HG03575 (cell line): ENCODE data around the gene CAMTA2.
"Not testable (repeated sequence)": the region's sequence is repeated elsewhere in the genome, so short reads cannot be mapped to it uniquely, and the experiment has no call there.

ENCODE experiments used
- ATAC-seq: cut with Tn5 transposase; IDR thresholded peaks from one replicate; pipeline ENCODE4 v1.9.1; 2021; ENCODE audit not compliant: unreplicated experiment, insufficient number of reproducible peaks, low FRiP score; ENCODE audit errors: extremely low read depth

Gene CAMTA2, protein sequence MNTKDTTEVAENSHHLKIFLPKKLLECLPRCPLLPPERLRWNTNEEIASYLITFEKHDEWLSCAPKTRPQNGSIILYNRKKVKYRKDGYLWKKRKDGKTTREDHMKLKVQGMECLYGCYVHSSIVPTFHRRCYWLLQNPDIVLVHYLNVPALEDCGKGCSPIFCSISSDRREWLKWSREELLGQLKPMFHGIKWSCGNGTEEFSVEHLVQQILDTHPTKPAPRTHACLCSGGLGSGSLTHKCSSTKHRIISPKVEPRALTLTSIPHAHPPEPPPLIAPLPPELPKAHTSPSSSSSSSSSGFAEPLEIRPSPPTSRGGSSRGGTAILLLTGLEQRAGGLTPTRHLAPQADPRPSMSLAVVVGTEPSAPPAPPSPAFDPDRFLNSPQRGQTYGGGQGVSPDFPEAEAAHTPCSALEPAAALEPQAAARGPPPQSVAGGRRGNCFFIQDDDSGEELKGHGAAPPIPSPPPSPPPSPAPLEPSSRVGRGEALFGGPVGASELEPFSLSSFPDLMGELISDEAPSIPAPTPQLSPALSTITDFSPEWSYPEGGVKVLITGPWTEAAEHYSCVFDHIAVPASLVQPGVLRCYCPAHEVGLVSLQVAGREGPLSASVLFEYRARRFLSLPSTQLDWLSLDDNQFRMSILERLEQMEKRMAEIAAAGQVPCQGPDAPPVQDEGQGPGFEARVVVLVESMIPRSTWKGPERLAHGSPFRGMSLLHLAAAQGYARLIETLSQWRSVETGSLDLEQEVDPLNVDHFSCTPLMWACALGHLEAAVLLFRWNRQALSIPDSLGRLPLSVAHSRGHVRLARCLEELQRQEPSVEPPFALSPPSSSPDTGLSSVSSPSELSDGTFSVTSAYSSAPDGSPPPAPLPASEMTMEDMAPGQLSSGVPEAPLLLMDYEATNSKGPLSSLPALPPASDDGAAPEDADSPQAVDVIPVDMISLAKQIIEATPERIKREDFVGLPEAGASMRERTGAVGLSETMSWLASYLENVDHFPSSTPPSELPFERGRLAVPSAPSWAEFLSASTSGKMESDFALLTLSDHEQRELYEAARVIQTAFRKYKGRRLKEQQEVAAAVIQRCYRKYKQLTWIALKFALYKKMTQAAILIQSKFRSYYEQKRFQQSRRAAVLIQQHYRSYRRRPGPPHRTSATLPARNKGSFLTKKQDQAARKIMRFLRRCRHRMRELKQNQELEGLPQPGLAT

DNA sequence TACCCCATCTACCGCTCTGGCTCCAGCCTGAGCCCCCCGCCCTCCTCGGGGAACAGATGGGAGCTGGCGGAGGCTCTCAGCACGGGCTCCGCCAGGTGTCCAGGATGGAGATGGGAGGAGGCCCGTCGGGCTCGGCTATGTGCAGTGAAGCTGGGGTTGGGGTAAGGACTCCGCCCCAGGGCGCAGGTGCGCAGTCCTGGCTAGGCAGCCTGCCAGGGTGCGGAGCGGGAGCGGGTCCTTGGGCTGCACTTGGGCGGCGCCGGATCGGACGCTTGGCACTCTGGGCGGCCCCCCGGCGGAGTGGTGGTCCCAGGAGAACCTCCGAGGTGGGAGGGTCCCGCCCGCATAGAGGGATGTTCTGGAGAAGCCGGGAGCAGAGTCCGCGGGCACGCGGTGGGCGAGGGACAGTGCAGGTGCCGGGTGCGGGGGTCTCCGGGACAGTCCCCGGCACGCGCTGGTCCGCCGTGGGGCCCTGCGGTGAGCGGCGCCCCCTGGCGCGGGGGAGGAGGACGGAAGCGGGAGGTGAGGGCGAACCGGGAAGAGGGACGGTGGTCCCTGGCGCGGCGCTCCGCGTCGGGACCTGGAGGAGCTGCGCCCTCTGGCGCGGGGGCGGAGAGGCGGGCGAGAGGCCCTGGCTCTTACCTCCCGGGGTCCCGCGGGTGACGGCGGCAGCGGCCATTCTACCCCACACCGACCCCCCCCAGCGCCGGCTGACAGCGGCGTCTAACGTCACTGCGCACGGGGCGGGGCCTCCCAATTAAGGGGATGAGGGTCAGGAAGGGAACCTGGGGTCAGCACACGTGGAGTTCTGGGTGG, at the start of gene CAMTA2:
CAMTA2 (minus strand) TSS at position 725 of the 816 bp plus-strand sequence. CDS start 1,453 bp downstream, outside the sequence.
- no peak for ATAC-seq

DNA sequence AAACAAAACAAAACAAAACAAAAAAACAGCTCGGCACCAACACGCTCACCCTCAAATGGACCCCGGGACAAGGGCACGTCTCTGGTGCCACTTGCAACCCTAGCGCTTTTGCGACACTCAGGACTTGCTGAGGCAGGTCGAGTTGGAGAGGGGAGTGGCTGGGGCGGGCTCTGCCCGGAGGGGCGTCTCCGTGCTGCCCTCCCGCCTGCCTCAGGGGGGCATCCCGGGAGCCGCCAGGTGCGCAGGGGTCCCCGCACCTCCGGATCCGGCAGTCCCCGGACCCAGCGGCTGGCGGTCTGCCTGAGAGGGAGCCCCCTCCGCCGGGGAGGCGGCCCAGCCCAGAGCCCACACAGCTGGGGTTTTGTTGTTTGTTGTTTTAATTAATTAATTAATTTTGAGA, 47.8 kb upstream of the CAMTA2 start, which contains the start of gene SLC52A1:
SLC52A1 (minus strand) TSS at position 112 of the 400 bp plus-strand sequence. CDS start 820 bp downstream, outside the sequence.
- no peak for ATAC-seq

DNA sequence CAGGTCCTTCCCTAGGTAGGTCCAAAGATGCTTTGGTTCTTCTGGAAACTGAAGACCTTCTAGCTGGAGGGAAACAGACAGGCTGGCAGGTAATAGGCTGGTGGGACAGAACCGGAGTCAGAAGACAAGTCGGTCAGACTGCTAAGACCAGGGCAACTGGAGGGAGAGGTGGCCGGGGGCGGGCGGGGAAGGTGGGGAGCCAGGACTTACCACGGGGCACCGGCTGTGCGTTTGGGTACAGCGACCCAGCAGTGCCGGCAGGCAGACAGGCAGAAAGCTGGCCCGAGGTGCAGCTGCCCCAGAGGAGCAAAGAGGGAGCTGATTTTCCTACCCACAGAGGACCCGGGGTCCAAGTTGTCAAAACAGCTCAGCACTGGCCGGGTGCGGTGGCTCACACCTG, 47.2 kb upstream of the CAMTA2 start:
- ATAC-seq = no peak

DNA sequence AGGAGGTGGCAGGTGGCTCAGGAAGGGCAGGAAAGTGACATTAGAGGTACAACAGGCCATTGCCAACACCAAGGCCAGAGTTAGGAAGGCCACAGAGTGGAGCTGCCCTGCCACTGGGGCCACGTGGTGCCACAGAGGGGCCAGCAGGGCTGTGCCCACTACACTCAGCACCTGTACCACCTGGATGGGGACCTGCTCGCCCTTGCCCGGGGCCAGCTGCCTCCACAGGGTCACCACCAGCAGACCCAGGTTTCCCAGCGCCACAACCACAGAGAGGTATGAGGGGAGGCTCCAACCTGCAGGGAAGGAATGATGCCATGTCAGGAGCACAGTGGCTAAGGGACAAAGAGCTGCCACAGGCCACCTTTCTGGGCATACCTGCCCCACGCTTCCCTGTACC, 46.6 kb upstream of the CAMTA2 start:
- ATAC-seq = no peak

DNA sequence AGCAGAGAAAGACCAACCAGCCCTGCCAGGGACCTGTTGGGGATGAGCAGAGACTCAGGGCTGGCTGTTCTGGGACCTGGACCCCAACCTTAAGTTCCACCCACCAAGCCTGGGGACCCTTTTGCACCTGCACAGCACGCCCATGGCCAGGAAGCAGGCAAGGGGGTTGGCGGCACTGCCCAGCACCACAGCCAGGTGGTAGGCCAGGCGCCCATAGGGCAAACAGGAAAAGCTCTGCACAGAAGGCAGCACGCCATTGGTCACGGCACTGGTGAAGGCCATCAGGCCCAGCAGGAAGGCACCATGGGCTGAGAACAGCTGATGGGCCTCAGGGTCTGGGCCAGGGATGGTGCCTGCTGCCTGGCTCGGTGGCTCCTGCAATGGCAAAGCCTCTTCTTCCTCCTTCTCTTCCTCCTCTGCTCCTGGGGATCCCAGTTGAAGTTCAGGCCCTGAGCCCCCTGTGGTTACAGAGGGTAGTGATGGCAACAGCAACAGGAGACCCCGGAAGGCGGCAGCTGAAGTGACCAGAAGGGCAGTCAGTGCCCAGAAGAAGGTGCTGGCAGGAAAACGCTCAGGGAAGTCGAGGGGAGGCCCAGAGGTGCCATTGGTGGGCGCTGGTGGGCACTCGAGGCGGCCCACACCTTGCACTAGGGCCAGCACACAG, 46.0 kb upstream of the CAMTA2 start:
- ATAC-seq = no peak

DNA sequence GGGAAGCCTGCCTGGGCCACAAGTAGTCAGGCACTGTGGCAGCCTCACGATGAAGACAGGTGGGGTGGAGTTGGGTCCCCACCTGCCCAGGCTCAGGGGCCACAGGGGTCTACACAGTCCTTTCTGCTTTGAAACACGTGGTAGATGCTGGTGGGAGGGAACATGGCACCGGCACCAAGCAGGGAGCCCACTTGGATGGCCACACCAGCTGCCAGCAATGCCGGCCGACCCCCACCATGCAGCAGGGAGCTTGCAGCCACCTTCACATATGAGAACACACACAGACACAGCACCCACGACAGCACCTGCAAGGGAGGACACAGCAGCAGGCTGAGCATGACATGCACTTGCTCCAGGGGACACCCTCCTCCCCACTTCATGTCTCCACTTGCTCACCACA, 45.4 kb upstream of the CAMTA2 start:
- ATAC-seq = no peak

DNA sequence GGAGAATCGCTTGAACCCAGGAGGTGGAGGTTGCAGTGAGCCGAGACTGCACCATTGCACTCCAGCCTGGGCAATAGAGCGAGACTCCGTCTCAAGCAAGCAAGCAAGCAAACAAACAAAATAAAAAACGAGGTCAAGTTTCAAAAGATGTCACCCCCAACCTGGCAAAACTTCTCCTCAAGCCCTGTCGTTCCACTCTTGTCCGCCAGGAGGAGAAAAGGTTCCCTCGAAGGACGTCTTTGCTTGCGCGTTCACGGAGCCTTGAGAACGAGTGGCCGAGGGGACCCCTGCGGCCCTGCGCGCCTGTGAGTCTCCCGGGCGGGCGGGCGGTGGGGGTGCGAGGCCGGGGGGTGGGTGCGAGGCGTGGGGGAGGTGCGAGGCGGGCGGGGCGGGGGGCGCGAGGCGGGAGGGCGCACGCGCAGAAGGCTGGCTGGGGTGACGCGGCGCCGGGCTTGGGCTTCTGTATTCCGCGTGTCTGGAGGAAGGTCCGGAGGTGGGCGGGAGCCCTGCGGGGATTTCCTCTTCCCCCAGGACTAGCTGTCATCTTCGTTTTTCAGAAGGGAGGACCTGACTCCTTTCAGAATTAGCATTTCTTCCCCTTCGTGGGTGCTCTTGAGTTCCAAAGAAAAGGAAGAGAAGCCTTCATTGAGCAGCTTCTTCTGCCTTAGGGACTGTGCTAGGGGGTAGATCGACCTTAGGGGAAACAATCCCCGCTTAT, 44.0 kb upstream of the CAMTA2 start:
- no peak for ATAC-seq

DNA sequence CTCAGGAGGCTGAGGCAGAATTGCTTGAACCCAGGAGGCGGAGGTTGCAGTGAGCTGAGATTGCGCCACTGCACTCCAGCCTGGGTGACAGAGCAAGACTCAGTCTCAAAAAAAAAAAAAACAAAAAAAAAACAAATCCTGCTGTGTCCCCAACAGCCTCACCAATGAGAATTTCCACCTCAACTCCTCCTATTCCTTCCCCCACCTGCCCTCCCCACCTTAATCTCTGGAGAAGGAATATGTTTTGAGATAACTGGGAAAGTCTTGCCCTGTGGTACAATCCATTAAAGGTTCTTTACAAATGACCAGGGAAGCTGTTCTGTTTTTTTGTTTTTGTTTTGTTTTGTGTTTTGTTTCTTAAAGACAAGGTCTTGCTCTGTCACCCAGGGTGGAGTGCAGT, 42.7 kb upstream of the CAMTA2 start:
- not testable (repeated sequence) for ATAC-seq

DNA sequence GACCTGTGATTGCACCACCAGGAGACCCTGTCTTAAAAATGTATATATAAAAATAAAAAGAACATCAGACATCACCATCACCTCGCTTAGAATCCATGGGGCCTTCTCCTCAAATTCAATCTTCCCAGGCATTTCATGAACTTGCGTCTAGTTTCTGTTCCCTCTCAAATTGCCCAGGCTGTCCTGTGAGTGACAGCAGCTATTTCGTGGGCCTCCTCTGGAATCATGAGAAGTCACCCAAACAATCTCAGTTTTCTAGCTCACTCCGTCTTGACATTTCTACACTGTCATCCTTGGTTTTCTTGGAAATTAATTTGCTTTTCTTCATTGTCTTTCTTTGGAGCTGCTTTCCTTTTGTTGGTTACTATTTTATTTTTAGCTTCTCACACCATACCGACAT, 40.4 kb upstream of the CAMTA2 start:
- ATAC-seq = no peak

DNA sequence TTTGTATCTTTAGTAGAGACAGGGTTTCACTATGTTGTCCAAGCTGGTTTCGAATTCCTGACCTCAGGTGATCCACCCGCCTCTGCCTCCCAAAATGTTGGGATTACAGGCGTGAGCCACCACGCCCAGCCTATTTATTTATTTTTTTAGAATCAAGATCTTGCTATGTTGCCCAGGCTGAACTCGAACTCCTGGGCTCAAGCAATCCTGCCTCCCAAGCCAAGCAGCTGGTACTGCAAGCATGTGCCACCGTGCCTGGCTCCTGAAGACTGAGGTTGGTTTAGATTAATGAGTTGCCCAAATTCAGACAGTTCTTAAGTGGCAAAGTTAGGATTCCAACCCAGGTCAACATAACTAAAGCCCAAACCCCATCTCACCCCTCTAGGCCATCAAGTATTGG, 39.8 kb upstream of the CAMTA2 start:
- ATAC-seq = no peak

DNA sequence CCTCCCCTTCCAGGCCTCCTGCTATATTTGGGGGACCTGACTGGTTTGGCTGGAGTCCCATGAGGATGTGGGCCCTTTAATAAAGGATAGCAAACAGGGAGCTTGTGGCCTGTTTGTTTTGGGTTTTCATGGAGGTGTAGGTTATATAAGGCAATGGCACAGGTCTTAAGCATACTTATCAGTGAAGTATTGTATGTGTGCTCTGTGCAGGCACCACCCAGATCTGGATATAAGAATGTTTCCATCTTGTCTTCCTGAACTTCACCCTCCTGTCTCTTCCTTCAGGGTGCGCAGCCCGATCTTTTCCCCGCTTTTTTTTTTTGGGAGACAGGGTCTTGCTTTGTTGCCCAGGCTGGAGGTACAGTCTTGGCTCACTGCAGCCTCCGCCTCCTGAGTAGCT, 37.1 kb upstream of the CAMTA2 start:
- no peak for ATAC-seq

DNA sequence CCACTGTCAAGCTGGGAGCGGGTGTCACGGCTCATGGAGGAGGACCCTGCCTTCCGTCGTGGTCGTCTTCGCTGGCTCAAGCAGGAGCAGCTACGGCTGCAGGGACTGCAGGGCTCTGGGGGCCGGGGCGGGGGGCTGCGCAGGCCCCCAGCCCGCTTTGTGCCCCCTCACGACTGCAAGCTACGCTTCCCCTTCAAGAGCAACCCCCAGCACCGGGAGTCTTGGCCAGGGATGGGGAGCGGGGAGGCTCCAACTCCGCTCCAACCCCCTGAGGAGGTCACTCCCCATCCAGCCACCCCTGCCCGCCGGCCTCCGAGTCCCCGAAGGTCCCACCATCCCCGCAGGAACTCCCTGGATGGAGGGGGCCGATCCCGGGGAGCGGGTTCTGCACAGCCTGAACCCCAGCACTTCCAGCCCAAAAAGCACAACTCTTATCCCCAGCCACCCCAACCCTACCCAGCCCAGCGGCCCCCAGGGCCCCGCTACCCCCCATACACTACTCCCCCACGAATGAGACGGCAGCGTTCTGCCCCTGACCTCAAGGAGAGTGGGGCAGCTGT, 36.2 kb upstream of the CAMTA2 start:
- ATAC-seq = no peak

DNA sequence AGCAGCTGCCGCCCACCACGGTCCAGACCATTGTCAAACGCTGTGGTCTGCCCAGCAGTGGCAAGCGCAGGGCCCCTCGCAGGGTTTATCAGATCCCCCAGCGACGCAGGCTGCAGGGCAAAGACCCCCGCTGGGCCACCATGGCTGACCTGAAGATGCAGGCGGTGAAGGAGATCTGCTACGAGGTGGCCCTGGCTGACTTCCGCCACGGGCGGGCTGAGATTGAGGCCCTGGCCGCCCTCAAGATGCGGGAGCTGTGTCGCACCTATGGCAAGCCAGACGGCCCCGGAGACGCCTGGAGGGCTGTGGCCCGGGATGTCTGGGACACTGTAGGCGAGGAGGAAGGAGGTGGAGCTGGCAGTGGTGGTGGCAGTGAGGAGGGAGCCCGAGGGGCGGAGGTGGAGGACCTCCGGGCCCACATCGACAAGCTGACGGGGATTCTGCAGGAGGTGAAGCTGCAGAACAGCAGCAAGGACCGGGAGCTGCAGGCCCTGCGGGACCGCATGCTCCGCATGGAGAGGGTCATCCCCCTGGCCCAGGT, 34.8 kb upstream of the CAMTA2 start:
- no peak for ATAC-seq

DNA sequence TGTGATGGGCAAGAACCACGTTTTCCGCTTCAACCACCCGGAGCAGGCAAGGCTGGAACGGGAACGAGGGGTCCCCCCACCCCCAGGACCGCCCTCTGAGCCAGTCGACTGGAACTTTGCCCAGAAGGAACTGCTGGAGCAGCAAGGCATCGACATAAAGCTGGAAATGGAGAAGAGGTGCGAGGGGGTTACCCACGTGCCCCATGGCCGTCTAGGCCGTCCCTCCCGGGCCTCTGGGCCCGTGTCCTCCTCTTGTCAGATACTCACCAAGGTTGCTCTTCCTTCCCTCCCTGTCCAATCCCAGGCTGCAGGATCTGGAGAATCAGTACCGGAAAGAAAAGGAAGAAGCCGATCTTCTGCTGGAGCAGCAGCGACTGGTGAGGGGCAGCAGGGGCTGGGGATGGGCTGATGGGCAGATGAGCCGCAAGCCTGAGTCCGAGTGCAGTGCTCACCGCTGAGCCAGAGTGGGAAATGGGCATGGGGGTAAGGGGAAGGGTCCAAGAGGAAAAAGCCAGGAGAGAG, 33.1 kb upstream of the CAMTA2 start:
- ATAC-seq = no peak

DNA sequence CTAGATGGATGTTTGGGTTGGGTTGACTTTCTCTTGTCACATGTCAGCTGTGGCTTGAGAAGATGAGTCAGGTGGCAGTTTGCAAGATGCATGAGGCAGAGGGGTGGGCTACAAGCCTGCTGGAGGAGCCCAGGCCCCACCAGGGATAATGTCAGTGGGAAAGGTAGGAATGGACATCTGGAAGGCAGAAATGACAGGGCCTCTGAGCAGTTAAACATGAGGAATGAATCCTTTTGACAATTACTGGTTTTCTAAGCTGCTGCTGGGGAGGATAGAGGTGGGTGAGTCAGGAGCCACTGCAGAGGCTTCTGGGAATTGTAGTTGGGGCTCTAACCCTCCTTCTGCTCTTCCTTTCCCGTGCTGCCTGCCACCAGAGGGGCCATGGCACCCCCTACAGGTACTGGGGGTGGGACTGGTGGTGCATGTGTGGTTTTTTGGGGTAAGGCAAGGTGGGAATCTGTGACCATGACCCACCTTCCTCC, 32.0 kb upstream of the CAMTA2 start:
- no peak for ATAC-seq

DNA sequence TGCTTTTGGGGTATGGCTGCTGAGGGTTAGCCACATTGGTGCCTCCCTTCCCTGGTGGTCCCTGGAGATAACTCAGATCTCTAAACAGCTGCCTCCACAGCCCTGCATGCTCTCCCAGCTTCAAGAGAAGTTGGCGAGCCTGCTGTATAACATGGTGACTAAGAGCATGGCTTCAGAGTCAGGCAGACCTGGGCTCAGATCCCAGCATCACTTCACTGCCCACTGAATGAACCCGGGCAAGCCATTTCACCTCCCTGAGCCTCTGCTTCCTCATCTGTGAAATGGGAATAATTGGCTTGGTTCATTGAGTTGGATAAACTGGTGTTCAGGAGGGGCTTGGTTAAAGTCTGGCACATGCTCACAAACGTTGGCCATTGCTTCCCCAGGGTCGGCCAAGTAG, 26.9 kb upstream of the CAMTA2 start:
- ATAC-seq = no peak

DNA sequence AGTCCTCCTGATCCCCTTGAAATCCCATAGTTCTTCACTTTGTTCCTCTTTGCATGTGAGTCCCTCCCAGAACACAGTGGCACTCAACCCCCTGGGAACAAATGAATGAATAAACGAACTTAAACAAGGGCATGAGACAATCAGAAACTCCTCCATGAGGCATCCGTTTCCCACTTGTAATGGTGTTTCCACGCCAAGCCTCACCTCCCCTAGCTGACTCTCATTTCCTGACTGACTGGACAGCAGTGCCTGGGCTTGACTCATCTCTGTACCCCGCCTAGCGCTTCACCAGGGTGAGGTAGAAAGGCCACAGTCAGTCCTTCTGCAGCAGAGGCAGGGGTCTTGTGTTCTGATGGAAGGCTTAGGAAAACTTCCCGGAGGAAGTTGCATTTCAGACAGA, 24.5 kb upstream of the CAMTA2 start:
- ATAC-seq = no peak
